Measurements from ENCODE around the gene PNCK.
"Not testable (repeated sequence)": the region's sequence is repeated elsewhere in the genome, so short reads cannot be mapped to it uniquely, and the experiment has no call there.

Gene PNCK

DNA sequence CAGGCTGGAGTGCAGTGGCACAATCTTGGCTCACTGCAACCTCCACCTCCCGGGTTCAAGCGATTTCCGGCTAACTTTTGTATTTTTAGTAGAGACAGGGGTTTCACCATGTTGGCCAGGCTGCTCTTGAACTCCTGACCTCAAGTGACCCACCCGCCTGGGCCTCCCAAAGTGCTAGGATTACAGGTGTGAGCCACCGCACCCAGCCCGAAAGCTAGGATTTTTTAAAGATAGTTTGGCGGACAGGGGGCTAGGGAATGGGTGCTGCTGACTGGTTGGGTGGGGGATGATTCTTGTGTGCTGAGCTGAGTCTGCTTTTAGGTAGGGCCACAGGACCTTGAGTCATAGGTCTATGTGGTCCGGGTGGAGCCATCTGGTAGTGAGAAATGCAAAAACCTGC, 9.9 kb upstream of the PNCK start:
- H3K4me3 ChIP-seq (ENCODE audit: low read length); H3K4ac ChIP-seq (ENCODE audit: low read depth, low read length): not testable (repeated sequence)

DNA sequence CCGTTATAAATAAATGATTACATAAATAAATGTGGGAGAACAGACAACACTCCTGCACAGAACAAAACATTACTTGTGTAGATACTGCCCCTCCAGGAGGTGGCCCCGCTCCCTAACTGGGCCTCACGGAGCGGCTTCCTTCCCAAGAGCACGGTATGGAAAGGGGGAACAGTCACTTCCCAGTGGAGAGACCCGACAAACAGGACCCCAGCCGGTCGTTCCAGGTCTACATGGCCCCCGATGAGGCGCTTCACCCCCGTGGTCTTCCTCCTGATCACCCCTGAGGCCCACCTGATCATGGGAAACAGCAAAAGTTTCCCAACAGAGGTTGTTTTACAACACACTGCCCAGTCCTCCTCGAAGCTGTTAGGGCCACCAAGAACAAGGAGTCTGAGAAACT, 7.6 kb upstream of the PNCK start:
- Histone ChIP-seq H3K18ac (ENCODE audit: low read length) (no peak overlapping the region), H4K8ac (ENCODE audit: low read depth, low read length) (no peak overlapping the region), H3K27ac (ENCODE audit: low read depth, low read length) (no peak overlapping the region), H3K9ac (ENCODE audit: low read length) (no peak overlapping the region), H3K4ac (ENCODE audit: low read depth, low read length) (no peak overlapping the region), H3K4me1 (ENCODE audit: control insufficient read depth, low read depth, low read length) (no peaks in the 10 kb centered on the region), H3K36me3 (ENCODE audit: control insufficient read depth, insufficient read depth, low read length) (no peaks in the 10 kb centered on the region), H2AK5ac (ENCODE audit: low read length) (no peak overlapping the region), H2BK15ac (replicated peaks; ENCODE audit: low read depth) (no peak overlapping the region), H3K56ac (ENCODE audit: low read length) (no peak overlapping the region), H2BK5ac (ENCODE audit: low read length) (no peak overlapping the region), H3K4me2 (ENCODE audit: low read length) (no peak overlapping the region), H3K23ac (ENCODE audit: low read length) (no peak overlapping the region), H2BK120ac (ENCODE audit: low read depth, low read length) (no peak overlapping the region), H3K4me3 (ENCODE audit: low read length) (no peak overlapping the region), H3K79me2 (ENCODE audit: control insufficient read depth, insufficient read depth, low read length) (no peaks in the 10 kb centered on the region), H3K27me3 (ENCODE audit: insufficient read depth, low read length, poor library complexity) (no peaks in the 10 kb centered on the region), H4K5ac (ENCODE audit: low read length) (no peak overlapping the region), H3K79me1 (ENCODE audit: low read length) (no peaks in the 10 kb centered on the region)
- WGBS (ENCODE audit: extremely low coverage, insufficient coverage, low lambda C conversion rate) = no CpG with 5 or more reads among the region's 12 CpGs
- DNase-seq = no peak

More for the DNA sequence above, 9.9 kb upstream of the PNCK start:
- not testable (repeated sequence) for H3K18ac ChIP-seq (ENCODE audit: low read length); H3K79me2 ChIP-seq (ENCODE audit: control insufficient read depth, insufficient read depth, low read length); DNase-seq; H3K23ac ChIP-seq (ENCODE audit: low read length); H3K9ac ChIP-seq (ENCODE audit: low read length); H4K8ac ChIP-seq (ENCODE audit: low read depth, low read length); H3K56ac ChIP-seq (ENCODE audit: low read length); H3K27me3 ChIP-seq (ENCODE audit: insufficient read depth, low read length, poor library complexity); H2BK5ac ChIP-seq (ENCODE audit: low read length); H3K4me1 ChIP-seq (ENCODE audit: control insufficient read depth, low read depth, low read length); H3K36me3 ChIP-seq (ENCODE audit: control insufficient read depth, insufficient read depth, low read length); H3K27ac ChIP-seq (ENCODE audit: low read depth, low read length); H3K4me2 ChIP-seq (ENCODE audit: low read length); H2AK5ac ChIP-seq (ENCODE audit: low read length); H2BK120ac ChIP-seq (ENCODE audit: low read depth, low read length); H3K79me1 ChIP-seq (ENCODE audit: low read length); H2BK15ac ChIP-seq (replicated peaks; ENCODE audit: low read depth); H4K5ac ChIP-seq (ENCODE audit: low read length)
- WGBS (ENCODE audit: extremely low coverage, insufficient coverage, low lambda C conversion rate) = no CpG with 5 or more reads among the region's 8 CpGs

DNA sequence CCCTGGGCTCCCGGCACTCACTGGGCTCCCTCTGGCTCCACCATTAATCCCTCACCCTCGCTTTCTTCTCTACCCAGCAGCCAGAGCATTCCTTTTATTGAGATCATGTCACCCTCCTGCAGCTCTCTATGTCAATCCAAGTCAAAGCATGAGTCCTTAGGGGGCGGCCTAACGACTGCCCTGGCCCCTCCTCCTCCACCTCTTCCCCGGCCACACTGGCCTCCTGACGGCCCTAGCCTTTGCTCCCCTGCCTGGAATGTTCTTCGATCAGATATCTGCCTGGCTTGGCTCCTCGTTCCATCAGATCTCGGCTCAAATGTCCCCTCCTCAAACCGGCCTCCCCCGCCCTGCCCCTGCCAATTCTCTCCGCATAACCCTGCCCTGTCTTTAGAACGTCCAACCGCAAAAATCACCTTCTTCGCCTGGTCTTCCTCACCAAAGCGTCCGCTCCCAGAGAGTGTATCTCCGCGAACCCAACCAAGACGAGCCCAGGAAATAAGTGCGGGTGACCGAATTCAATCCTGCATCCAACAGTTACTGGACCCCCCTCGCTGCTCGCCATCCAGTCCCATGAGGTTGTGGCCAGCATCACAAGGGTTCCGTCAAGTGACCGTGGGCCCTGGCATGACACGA, 722 bp upstream of the PNCK start:
- H3K27ac ChIP-seq (ENCODE audit: low read depth, low read length) = no peak overlapping the region
- WGBS (ENCODE audit: extremely low coverage, insufficient coverage, low lambda C conversion rate) = no CpG with 5 or more reads among the region's 27 CpGs
- H3K23ac ChIP-seq (ENCODE audit: low read length) = no peak overlapping the region
- H3K4me1 ChIP-seq (ENCODE audit: control insufficient read depth, low read depth, low read length) = no peaks in the 10 kb centered on the region
- no peaks in the 10 kb centered on the region for H3K27me3 ChIP-seq (ENCODE audit: insufficient read depth, low read length, poor library complexity)
- H3K79me1 ChIP-seq (ENCODE audit: low read length) = no peaks in the 10 kb centered on the region
- no peak overlapping the region for H3K4me2 ChIP-seq (ENCODE audit: low read length)
- no peaks in the 10 kb centered on the region for H3K36me3 ChIP-seq (ENCODE audit: control insufficient read depth, insufficient read depth, low read length)
- no peak overlapping the region for H2BK120ac ChIP-seq (ENCODE audit: low read depth, low read length)
- peak; percentile 58 for DNase-seq
- no peaks in the 10 kb centered on the region for H3K79me2 ChIP-seq (ENCODE audit: control insufficient read depth, insufficient read depth, low read length)
- no peak overlapping the region for H2BK5ac ChIP-seq (ENCODE audit: low read length)
- H4K8ac ChIP-seq (ENCODE audit: low read depth, low read length) = no peak overlapping the region
- H3K4ac ChIP-seq (ENCODE audit: low read depth, low read length) = no peak overlapping the region
- no peak overlapping the region for H2AK5ac ChIP-seq (ENCODE audit: low read length)
- H3K4me3 ChIP-seq (ENCODE audit: low read length) = no peak overlapping the region
- no peak overlapping the region for H2BK15ac ChIP-seq (replicated peaks; ENCODE audit: low read depth)
- no peak overlapping the region for H4K5ac ChIP-seq (ENCODE audit: low read length)
- no peak overlapping the region for H3K9ac ChIP-seq (ENCODE audit: low read length)
- H3K18ac ChIP-seq (ENCODE audit: low read length) = no peak overlapping the region
- no peak overlapping the region for H3K56ac ChIP-seq (ENCODE audit: low read length)

DNA sequence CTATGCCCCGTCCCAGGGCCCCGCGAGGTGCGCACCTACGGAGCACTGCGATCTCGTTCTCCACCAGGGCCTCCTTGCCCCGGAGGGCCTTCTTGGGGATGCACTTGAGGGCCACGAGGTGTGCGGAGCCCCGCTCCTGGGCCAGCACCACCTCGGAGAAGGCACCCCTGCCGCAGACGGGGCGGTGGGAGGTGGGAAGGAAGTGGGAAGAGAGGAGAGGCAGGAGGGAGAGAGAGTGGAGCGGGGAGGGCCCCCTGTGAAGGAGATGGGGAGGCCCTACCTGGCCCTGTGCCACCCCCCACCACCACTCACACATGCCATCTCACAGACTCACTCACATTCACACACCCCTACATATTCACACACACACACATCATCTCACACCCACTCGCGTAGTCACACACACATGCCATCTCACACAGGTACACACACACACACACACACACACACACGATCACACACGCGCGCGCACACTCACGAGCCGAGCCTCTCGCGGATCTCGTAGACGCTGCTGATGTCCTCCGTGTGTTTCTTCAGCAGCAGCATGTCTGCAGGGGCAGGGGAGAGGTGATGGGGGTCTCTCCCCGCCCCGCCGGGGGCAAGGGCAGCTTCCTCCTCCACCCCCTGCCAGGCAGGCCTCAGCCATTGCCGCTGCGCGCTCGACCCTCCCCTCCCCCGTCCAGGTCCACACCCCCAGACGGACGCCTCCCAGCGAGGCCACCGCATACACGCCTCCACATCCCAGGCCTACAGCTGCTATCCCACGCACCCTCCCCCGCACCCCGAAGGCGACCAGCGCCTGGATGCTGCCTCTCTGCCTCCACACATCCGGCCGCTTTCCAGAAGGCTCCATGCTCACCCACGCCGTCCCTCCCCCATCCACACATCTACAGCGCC, 834 bp downstream of the PNCK start:
- H3K79me1 ChIP-seq (ENCODE audit: low read length) = no peaks in the 10 kb centered on the region
- 100% methylated on average over 2 of the region's 53 CpGs for WGBS (ENCODE audit: extremely low coverage, insufficient coverage, low lambda C conversion rate)
- H4K8ac ChIP-seq (ENCODE audit: low read depth, low read length) = no peak overlapping the region
- H3K23ac ChIP-seq (ENCODE audit: low read length) = no peak overlapping the region
- no peak overlapping the region for H4K5ac ChIP-seq (ENCODE audit: low read length)
- H3K4me1 ChIP-seq (ENCODE audit: control insufficient read depth, low read depth, low read length) = no peaks in the 10 kb centered on the region
- no peak overlapping the region for H2BK120ac ChIP-seq (ENCODE audit: low read depth, low read length)
- H2AK5ac ChIP-seq (ENCODE audit: low read length) = no peak overlapping the region
- H3K4ac ChIP-seq (ENCODE audit: low read depth, low read length) = no peak overlapping the region
- no peak overlapping the region for H2BK5ac ChIP-seq (ENCODE audit: low read length)
- H2BK15ac ChIP-seq (replicated peaks; ENCODE audit: low read depth) = no peak overlapping the region
- no peak overlapping the region for H3K18ac ChIP-seq (ENCODE audit: low read length)
- H3K36me3 ChIP-seq (ENCODE audit: control insufficient read depth, insufficient read depth, low read length) = no peaks in the 10 kb centered on the region
- H3K27ac ChIP-seq (ENCODE audit: low read depth, low read length) = no peak overlapping the region
- H3K4me2 ChIP-seq (ENCODE audit: low read length) = no peak overlapping the region
- H3K4me3 ChIP-seq (ENCODE audit: low read length) = no peak overlapping the region
- no peak for DNase-seq
- H3K56ac ChIP-seq (ENCODE audit: low read length) = no peak overlapping the region
- no peaks in the 10 kb centered on the region for H3K27me3 ChIP-seq (ENCODE audit: insufficient read depth, low read length, poor library complexity)
- H3K9ac ChIP-seq (ENCODE audit: low read length) = no peak overlapping the region
- H3K79me2 ChIP-seq (ENCODE audit: control insufficient read depth, insufficient read depth, low read length) = no peaks in the 10 kb centered on the region

- no peak overlapping the region for H3K4me3 ChIP-seq (ENCODE audit: low read length)
- H2BK15ac ChIP-seq (replicated peaks; ENCODE audit: low read depth) = no peak overlapping the region
- H3K79me1 ChIP-seq (ENCODE audit: low read length) = no peaks in the 10 kb centered on the region
- H2AK5ac ChIP-seq (ENCODE audit: low read length) = no peak overlapping the region
- WGBS (ENCODE audit: extremely low coverage, insufficient coverage, low lambda C conversion rate) = no CpG with 5 or more reads among the region's 27 CpGs
- no peak overlapping the region for H4K8ac ChIP-seq (ENCODE audit: low read depth, low read length)
- no peak overlapping the region for H3K4ac ChIP-seq (ENCODE audit: low read depth, low read length)
- H2BK120ac ChIP-seq (ENCODE audit: low read depth, low read length) = no peak overlapping the region
- no peaks in the 10 kb centered on the region for H3K27me3 ChIP-seq (ENCODE audit: insufficient read depth, low read length, poor library complexity)
- H3K18ac ChIP-seq (ENCODE audit: low read length) = no peak overlapping the region
- H3K56ac ChIP-seq (ENCODE audit: low read length) = no peak overlapping the region
- H3K23ac ChIP-seq (ENCODE audit: low read length) = no peak overlapping the region
- H3K36me3 ChIP-seq (ENCODE audit: control insufficient read depth, insufficient read depth, low read length) = no peaks in the 10 kb centered on the region
- DNase-seq = no peak
- no peak overlapping the region for H2BK5ac ChIP-seq (ENCODE audit: low read length)
- H3K9ac ChIP-seq (ENCODE audit: low read length) = no peak overlapping the region
- no peak overlapping the region for H3K27ac ChIP-seq (ENCODE audit: low read depth, low read length)
- no peaks in the 10 kb centered on the region for H3K79me2 ChIP-seq (ENCODE audit: control insufficient read depth, insufficient read depth, low read length)
- no peak overlapping the region for H3K4me2 ChIP-seq (ENCODE audit: low read length)
- no peaks in the 10 kb centered on the region for H3K4me1 ChIP-seq (ENCODE audit: control insufficient read depth, low read depth, low read length)
- no peak overlapping the region for H4K5ac ChIP-seq (ENCODE audit: low read length)
Observed at GRCh38 chrX:153671589-153672530, 1.8 kb downstream of the PNCK start.
